GM21723 (cell line): Measurements from ENCODE around the gene TMEM11.

Experiments used
- ATAC-seq: cut with Tn5 transposase; IDR thresholded peaks from one replicate; pipeline ENCODE4 v1.9.1; 2021; ENCODE audit warnings: mild to moderate bottlenecking, moderate library complexity; ENCODE audit not compliant: unreplicated experiment

Gene TMEM11

DNA sequence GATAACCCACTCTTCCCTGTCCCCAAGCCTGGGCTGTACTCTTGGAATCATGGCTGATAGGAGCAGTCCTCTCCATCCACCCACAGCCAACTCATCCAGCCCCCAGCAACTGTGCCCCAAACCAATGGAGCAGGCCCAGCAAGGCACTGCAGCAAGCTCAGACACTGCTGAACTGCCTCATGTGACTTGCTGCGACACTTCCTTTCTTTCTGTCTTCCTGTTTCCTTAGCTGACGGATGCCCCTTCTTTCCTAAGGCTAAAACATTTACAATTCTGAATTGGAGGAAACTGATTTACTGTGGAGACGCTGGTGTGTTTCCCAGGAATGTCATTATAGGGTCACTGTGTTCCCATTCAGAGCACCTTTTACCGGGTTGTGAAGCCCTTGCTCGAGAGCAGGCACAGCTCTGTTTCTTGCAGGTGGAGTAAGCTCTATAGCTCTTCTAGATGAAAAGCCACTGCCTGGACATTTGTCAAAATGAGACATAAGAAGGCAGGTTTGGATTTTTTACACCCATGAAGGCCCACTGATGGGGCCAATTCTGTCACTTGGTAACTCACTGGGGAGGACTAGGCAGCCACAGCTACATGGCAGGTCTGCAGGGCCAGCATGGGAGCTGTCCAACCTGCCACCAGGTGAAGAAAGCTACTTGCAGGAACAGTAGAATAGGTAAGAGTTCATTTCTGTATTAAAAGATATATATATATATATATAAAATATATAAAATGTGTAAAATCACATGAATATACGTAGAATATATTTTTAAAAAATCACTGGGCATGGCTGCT is 27.4 kb downstream of the TMEM11 start:
- ATAC-seq: no peak

DNA sequence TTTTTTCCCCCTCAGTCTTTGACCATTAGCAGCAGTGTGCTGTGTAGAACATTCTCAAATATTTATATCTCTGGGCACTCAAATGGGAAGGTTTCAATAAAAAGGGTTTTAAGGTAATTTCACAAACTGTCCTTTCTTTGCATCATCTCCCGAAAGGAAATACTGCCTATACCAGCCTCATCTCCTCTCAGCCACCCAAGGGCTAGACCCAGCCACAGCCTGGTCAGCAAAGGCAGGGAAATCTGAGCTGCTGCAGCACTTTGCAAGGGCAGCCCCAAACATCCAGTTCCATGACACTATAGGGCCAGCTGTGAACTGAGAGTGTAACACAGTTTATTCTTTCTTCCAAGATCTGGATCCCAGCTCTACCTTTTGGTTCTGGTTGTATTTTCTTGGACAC is 28.9 kb downstream of the TMEM11 start:
- no peak for ATAC-seq

DNA sequence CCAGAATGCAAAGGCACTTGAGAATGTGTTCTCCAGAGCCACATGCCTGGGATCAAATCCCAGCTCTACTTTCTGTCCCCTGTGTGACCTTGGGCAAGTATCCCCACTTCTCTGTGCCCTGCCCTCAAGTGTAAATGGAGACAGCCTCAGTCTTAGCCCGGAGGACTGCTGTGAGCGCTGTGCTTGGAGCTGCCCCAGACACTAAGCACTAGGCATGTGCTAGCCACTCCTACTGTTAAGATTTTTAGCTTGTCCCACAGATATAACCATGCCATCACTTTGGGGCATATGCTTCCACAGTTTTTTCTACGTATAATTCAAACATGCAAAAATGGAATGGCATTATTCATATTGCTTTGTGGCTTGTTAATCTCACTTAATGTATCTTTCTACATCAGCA is 29.4 kb downstream of the TMEM11 start:
- ATAC-seq: no peak

DNA sequence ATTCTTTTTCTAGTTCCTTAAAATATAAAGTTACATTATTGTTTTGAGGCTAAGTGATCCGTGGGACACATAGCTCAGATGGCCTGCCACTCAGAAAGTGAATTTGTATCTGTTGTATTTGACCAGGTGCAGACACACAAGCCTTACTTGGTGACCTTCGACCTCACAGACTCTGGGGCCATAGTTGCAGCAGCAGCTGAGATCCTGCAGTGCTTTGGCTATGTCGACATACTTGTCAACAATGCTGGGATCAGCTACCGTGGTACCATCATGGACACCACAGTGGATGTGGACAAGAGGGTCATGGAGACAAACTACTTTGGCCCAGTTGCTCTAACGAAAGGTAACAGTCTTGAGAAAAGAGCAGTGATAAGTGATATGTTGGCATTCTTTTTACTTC is 30.5 kb downstream of the TMEM11 start:
- no peak for ATAC-seq

DNA sequence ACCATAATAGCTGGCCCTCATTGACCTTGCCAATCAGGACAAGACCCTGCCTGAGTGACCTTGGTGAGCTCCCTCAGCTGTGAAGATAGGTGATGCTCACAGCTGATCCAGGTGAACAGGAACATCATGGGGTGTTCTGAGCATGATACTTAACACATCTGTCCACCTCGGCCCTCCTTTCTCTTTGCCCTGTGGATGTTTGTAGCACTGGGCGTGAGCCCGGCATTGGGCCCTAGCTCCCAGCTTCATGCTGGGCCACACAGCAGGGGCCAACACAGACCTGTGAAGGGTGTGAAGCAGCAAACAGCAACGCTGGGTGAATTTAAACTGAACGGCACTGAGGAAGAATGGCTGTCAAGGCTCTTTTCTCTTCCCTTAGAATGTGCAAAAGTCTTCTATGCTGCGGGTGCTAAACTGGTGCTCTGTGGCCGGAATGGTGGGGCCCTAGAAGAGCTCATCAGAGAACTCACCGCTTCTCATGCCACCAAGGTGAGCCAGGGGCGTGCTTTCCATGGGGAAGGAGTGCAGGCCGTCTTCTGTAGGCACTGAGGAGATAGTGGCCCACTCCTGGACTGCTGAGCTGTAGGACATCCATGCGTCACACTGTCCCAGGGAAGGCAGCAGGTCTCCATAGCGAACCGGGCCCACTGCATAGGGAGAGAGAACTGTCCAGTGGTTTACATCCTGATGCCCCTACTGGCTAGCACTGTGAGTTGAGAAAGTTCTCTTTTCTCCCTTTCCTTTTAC is 35.9 kb downstream of the TMEM11 start:
- ATAC-seq: no peak

DNA sequence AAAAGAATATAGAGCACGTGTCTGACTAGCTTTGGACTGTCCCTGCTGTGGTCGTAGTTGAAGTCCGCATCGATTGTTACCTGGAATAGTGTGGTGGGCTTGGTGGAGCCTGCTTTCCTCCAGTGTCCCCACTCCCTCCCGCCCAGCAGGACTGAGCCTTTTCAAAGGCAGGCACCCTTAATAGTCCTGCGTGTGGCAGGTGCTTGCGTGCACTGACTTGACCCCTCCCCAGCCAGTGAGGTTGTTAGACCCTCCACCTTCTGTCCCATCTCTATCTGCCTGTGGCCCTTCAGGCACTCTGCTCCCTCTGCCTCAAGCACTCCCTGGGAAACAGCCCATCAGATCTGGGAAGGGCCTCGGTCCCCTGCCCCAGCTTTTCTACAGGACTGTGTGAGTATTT is 36.6 kb downstream of the TMEM11 start:
- ATAC-seq: no peak

DNA sequence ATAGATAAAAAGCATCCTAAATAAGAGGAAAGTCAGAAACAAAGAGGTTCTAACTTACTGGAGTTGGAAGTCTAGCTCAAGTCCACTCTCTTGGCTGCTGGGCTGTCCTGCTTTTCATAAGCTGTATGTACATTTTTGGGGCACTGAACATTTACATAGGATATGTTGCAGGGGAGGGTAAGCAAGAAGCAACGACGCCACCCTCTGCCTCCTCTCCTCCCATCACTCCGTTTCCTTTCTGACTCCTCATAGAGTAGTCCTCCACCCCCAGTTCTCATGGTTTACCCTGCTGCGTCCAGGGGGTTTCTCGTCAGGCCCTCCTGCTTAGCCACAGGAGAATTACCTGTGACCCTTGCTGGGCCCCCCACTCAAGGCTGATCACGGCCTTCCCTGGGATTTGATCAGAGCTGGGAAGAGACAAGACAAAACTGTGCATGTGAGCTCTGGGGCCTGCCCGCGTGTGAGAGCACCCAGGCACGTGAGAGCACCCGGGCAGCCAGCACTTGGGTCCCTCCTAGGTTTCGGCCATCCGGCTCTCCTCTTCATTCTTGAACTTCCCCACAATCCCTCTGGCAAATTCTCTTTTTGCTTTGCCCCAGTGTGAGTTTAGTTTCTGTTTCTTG is 37.1 kb downstream of the TMEM11 start:
- ATAC-seq: no peak

DNA sequence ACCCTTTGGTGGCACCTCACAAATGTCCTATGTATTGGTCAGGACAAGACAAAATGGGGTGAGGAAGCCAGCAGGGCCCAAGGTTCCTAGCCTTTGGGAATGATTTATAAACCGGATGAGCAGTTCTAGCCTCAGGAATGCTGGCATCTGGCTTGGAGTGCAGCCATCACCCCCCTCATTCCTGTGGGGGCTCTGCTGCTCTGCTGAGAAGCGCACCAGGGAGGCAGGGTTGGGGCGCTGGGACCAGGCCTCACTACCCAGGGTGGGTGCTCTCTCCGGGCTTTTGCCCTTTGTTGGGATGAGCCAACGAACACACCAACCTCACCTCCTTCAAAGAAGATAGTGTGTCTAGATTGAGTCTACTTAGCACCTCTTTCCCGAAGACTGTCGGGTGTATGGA is 39.2 kb downstream of the TMEM11 start:
- no peak for ATAC-seq

DNA sequence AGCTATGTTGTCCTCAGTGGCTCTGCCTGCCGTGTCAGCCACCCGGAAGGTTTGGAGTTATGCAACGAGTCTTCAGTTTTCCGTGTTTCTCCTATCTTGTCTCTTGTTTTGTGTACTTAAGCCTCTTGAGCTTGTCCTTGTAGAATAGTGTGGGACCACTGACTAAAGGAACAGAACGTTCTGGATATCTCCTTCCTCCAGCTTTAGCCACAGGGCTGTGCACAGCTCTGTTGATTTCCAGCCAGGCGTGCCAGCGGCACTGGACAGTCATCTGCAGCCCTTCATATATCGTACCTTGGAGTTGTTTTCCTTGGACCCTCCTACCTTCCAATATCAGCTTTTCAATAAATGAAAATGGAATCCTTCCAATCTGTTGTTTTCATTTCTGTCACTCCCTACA is 39.8 kb downstream of the TMEM11 start:
- ATAC-seq: no peak

DNA sequence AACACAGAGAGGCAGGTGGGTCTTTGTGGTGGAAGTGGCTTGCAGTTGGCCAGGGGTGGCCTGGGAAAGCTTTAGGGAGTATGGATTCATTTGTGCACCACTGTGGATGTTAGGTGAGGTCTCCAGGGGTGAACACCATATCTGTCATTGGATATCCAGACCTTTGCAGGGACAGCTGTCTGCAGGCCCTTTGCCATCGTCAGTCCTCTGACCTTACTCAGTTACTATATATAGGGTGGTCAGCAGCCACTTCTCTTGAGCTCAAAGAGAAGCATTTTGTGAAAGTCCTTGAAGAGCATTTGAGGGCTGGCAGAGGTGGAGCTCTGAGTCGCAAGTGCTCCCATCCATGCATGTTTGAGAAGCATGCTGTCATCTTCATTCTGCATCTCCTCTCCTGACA is 40.4 kb downstream of the TMEM11 start:
- no peak for ATAC-seq

DNA sequence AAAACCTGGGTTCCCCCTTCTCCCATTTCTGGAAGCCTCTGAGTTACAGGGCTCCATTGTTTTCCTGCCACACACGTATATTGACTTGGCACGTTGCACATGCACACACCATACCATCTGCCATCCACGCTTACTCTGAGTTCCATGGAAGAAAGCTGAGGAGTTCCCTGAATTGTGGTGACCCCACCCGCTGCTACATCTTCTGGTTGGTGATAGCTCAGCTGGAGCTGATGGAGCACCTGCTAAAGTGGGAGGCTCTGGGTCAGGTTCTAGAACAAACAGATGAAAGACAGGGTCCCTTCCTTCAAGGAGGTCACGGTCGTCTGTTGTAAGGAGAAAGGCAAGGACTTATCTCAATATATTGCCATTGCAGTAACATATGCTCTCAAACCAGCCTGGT is 41.1 kb downstream of the TMEM11 start:
- ATAC-seq: no peak

DNA sequence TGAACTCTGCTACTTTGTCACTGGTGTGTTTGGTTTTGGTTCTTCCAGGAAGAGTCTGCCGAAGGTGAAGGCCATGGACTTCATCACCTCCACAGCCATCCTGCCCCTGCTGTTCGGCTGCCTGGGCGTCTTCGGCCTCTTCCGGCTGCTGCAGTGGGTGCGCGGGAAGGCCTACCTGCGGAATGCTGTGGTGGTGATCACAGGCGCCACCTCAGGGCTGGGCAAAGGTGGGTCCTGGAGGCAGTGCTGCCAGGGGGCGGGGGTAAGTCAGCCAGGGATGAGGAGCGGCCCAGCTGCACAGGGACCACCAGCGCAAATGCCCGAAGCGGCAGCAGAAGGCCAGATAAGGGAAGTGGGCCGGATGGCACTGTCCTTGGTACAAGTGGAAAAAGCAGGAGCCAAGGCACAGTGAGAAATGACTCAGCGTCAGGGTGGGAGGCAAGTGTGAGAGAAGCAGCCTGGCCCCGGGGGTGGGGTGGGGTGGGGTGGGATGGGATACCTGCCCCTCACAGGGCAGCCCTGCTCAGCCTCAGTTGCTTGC is 41.9 kb downstream of the TMEM11 start:
- no peak for ATAC-seq

DNA sequence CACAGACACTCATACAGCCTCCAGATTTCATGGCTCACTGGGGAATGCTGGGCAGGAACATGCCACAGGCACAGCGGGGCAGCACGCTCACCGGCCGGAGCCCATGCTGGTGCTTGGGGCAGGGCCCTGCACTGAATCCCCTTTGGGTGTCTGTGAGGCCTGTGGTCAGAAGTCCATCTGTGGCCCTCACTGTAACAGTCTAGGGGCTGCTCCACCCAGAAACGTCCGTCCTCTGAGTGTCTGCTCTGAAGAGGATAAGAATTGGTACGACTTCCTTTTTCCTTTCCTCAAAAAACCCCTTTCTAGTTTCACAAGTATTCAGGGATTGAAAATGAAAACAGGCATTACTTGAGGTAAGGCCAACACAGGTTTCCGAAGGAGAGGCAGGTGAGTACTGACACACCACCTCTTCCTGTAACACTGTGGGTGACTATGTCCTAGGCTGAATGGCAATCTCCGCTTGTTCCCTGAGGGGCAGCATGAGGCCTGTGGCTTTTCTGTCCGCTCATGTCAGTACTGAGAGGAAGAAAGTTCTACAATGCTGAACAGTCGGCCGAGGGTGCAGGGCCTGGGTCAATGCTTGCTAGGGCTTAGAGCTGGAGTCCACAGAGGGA is 42.5 kb downstream of the TMEM11 start:
- peak; percentile 70 for ATAC-seq

DNA sequence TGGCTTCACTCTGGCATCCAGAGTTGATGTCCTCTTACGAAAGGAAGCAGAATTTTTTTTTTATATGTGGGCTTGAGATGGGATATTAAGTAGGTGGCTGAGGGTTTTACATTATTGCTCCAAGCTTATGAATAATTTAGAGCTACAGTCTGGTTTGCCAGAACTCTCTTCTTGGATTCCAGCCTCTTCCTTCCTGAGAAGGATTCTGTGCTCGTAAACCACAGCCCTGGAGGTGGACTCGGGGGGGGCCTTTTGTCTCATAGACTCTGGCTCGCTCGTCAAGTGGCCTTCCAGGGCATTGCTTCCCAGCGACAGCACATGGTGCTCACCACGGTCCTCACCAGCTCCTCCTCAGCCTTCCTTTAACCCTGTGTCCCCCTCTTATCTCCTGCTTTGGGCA is 43.2 kb downstream of the TMEM11 start:
- no peak for ATAC-seq

DNA sequence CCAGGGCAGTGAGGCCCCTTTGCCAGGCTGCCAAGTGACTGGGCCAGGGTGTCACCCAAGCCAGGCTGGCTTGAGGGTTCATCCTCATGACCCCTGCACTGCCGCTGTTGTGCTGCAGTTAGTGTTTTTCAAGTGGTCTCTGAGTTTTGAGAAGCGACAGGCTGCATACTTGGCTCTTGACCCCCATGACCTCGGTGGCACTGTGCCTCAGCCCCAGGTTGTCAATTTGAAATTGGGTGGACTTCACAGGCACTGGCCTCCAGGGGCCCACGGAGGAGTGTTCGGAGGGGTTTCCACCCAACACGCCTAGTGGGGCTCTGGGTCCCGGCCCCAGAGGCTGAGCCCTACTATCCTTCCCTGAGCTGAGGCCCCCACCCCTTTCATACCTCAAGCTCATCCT is 44.5 kb downstream of the TMEM11 start:
- no peak for ATAC-seq

DNA sequence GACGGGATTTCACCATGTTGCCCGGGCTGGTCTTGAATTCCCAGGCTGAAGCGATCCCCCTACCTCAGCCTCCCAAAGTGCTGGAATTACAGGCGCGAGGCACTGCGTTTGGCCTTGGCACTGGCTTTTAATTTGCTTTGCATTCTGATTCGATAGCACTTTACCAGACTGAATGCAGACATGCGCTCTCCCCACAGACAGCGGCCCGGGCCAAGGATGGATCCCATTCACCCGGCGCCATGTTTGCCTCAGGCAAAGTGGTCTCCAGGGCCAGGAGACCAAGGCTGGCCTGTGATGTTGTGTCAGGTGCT is 45.5 kb downstream of the TMEM11 start:
- no peak for ATAC-seq

DNA sequence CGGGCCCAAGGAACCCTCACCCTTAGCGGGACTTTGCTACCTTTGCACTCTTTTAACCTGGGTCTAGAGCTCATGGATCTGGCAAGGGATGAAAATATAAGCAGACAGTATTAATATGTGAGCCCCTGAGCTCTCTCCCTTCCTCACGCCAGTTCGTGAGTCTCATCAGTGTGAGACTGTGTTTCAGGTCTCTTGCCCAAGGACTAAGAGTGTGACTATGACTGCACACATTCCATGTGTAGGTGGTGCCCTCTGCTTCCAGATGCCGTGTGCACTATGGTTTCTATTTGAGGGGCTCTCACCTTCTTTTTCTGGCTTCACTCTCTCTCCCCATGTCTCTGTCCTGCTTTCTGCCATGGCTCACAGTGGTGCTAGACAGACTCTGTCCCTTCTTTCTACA is 46.7 kb downstream of the TMEM11 start:
- no peak for ATAC-seq

DNA sequence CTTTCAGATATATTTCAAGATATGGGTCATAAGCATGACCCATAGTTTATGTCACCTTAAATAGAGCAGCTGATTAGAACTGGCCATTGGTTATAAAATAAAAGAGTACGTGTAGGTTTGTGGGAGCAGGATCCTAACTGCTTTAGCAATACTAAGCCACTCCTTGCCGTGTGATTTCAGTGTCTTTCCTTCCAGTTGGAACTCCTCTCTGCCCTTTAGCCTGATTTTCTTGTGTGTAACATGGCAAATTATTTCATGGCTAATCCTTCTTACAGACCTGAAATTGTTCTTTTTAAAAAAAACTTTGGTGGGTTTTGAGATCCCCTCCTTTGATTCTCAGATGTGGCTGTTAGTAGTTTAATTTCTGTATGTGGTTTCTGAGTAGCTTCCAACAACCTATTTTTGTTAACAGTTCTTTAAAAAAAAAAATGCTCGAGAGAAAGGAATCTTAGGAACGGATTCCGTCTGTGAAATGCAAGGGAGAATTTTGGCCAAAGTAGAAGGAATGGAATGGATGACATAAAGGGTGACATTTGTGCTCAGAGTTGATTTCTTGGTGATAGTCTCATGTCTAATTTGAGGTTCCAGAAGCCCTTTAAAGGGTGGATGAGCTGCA is 47.3 kb downstream of the TMEM11 start:
- no peak for ATAC-seq

DNA sequence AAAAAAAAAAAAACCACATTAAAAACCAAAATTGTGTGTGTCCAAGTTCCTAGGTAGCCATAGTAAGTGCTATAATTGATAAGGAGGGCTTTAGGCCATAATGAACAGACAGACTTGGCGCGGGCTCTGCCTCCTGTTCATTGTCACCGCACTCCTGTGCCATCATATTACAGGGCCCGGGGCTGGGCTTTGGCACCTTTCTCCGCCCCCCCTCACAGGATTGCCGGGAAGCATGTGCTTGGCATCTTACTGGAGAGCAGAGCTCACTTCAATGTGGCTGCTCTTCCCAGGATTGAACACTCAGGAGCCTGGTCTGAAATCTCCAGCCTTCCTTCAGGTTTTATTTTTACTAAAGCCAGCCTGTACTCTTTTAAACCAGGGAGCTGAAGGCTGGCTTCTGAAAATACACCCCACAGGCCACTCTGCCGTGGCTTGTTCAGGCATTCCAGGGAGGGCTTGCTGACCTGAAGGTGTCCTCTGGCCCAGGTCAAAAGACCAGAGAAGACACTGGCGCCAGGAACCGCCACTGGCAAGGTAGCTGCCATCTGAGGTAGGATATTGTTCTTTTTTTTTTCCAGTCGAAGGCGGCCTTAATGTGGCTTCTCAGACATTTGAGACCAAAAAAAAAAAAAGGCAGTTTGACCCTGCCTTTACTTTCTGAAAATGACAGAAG is 47.9 kb downstream of the TMEM11 start:
- no peak for ATAC-seq

DNA sequence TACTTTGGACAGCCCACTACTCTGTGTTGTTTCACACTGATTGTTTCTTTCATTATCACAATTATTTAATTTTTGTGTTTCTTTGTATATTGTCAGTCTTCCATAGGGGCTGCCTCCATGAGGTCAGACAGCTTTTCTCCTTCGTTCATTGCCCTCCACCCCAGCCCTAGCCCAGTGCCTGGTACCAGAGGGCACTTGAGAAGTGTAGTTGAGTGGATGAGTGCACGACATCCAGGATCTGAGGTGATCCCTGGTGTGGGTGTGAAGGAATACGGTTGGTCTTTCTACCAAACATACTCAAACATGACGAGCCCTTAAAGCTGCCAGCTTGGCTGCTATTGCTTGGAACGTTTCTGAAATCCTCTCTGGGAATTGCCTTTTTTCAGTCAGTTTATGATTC is 49.3 kb downstream of the TMEM11 start:
- ATAC-seq: no peak

DNA sequence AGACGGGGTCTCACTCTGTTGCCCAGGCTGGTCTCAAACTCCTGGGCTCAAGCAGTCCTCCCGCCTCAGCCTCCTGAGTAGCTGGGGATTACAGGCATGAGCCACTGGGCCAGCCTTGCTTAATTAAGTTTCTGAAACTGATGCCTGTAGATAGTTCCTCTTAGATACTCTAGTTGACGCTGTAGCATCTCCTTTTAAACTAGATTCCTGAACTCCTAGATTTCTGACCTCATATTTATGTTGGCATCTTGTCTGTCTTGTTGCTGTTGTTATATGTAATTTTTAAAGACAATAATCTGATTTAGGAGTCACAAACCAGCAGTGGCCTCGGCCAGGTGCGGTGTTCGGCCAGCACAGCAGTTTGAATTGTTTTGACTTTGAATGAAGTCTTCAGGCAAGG is 49.7 kb downstream of the TMEM11 start:
- no peak for ATAC-seq
